NOMO-1 treated with DMSO at 0.1 percent for 48 hours (cell line): ENCODE data around the gene ISG15.

Experiments
- DNase-seq: peaks from one replicate; lab custom pipeline; 2025; ENCODE audit not compliant: unreplicated experiment; lab: John Stamatoyannopoulos, UW

The ISG15 gene

DNA sequence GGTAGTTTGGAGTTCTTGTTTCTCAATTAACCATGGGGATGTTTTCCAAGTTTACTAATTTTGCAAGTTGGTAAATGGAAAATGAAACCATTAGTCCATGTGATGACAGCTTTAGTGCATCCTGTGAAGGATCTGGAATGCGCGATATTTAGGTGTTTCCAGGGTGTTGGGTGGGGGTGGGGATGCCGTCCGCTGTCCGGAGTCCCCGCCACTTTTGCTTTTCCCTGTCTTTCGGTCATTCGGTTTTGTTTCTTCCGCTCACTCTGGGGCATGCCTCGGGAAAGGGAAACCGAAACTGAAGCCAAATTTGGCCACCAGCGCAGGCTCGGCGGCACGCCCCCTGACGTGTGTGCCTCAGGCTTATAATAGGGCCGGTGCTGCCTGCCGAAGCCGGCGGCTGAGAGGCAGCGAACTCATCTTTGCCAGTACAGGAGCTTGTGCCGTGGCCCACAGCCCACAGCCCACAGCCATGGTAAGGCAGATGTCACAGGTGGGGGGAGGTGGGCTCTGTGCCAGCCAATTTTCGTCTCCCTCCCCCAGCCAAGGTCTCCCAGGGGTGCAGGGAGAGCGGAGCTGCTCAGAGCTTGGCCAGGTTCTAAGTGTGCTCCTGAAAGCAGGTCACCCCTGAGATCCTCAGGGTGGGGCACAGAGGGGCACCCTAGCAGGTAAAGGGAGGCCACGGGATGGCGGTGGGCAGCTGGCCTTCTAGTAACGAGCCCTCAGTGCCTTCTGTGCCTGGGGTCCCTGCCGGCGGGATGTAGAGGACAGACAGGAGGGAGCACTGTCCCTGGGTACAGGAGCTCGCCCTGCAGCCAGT is at the start of gene ISG15:
TSS of gene ISG15 (plus strand) at position 393 of the 817 bp plus-strand sequence. CDS start at position 470, 77 bp downstream.
- DNase-seq, result peak; percentile 85

GRCh38 chr1:963746-964525 is 49.4 kb upstream of the ISG15 start:
- DNase-seq, result no peak

GRCh38 chr1:964691-965525 is 48.4 kb upstream of the ISG15 start:
- no peak for DNase-seq

DNA sequence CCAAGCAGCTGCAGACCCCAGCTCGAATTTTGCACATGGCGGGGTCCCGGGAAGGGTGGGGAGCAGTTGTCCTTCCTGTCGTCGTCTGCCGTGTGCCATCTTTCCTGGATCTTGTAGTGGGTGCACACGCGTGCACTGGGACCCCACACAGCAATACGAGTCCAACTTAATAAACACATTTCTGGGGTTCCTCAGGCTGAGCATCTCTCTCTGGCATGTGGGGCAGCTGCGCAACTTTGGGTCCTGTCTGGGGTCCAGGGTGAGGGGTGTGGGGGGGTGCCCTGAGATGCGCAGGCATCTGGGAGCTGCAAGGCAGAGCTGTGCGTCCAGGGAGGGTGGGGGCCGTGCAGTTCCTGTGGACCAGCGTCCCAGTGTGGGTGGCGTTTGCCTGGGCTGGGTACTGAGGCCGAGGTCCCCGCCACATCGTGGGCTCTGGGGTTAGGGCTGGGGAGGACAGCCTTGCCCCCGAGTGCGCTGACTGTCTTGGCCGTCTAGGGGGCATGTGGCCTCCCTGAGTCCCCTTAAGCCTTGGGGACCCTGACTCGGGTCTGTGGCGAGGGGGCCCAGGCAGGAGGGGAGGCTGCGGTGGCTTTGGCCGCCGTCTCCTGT is 47.7 kb upstream of the ISG15 start:
- no peak for DNase-seq

DNA sequence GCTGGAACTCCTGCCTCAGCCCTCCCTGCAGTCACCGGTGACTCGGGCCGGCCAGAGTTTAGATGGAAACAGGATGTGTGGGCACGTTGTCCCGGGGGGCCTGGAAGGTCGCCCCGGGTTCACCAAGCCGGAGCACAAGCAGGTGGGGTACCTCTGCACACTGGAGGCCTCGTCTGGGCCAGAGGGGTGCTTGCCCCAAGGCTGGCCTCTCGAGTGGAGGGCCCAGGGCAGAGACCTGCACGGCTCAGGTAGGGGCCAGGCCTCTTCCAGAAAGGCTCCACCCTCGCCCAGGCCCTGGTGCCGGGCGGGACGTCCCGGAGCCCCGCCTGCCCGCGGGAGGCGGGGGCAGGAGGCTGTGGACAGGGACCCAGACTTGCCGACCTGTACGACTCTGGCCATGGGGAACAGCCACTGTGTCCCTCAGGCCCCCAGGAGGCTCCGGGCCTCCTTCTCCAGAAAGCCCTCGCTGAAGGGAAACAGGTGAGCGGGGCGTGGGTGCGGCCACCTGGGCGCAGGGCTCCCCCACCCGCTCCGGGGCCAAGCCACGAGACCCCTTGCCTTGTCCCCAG is 47.1 kb upstream of the ISG15 start, which contains the start of gene PLEKHN1:
TSS of gene PLEKHN1 (plus strand) at position 348 of the 569 bp plus-strand sequence. CDS start at position 398, 50 bp downstream.
- no peak for DNase-seq

- peak; percentile 28 for DNase-seq
Observed at GRCh38 chr1:966704-967300, 46.5 kb upstream of the ISG15 start.

DNA sequence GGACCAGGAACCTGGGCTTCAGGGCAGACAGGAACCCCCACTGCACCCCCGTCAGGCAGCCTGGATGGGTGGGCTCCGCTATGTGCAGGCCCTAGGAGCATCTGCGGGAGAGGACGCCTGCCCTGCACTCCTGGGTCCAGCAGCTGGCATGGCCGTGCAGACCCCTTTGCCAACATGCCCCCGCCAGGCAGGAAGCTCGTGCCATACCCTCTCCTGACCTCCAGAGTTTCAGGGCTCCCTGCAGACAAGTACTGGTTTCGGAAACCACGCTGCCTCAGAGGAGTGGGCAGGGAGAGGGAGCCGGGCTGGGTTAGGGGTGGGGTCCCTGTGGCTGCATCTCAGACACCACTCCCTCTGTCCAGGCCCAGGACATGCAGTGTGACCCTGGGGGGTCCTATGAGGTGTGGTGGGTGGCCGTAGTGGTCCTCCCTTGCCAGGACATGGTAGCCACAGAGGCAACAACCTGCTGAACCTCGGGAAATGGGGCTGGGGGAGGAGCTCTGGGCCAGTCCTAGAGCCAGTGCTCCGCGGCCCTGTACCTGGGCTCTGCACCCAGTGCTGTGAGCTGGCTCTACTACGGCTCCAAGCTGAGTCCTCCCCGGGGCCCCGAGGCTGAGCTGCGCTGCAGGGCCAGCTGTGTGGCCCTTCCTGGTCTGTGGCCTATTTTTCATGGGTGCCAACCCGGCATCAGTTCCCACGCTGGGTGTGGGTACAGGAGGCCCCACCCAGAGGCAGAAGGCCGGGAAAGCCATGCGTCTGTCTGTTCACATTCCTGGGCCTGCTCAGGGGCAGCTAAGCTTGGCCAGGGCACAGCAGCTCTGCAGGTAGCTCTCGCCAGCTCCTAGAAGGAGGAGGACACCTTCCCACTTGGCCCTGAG is 45.6 kb upstream of the ISG15 start:
- no peak for DNase-seq

DNA sequence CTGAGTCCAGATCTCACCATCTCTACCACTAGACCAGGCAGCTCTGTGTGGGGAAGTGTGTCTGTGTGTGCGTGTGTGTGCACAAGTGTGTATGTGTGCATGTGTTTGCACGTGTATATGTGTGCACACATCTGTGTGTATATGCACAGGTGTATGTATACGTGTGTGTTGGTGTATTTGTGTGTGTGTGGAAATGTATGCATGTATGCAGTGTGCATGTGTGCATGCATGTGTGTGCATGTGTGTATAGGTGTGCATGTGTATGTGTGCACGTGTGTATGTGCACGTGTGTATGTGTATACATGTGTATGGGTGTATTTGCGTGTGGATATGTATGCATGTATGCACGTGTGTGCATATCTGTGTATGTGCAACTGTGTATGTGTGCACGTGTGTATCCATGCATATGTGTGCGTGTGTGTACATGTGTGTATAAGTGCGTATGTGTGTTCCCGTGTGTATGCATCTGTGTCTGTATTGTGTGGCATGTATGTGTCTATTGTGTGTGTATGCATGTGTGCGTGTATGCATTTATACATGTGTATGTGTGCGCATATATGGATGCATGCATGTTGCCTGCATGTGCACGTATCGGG is 43.9 kb upstream of the ISG15 start:
- no peak for DNase-seq

GRCh38 chr1:970242-970972 is 42.9 kb upstream of the ISG15 start:
- DNase-seq, result no peak

- no peak for DNase-seq
Observed at GRCh38 chr1:970973-971730, 42.1 kb upstream of the ISG15 start.

GRCh38 chr1:971751-972506 is 41.4 kb upstream of the ISG15 start:
- DNase-seq, result no peak

GRCh38 chr1:972726-973458 is 40.4 kb upstream of the ISG15 start:
- no peak for DNase-seq

GRCh38 chr1:973459-974292 is 39.6 kb upstream of the ISG15 start:
- DNase-seq, result no peak

DNA sequence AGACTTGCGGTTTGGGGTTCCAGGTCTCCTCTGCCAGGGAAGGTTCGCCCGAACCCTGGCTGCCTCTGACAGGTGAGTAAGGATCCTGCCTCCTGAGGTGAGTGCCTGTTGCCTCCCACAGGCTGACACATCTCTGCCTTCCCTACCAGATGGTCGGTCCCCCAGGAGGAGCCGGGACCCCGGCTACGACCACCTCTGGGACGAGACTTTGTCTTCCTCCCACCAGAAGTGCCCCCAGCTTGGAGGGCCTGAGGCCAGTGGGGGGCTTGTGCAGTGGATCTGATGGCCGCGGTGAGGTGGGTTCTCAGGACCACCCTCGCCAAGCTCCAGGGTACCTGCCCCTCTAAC is 39.0 kb upstream of the ISG15 start:
- no peak for DNase-seq

- DNase-seq, result no peak
Observed at GRCh38 chr1:974687-975328, 38.5 kb upstream of the ISG15 start.
